G401 (cell line): ENCODE results near the gene TMCO6. TPM values are rescaled to one million over a fixed set of nuclear protein-coding genes. Genes with fewer than 3 reads are reported as not detected.
"Not testable (repeated sequence)": the region's sequence is repeated elsewhere in the genome, so short reads cannot be mapped to it uniquely, and the experiment has no call there.

Experiments
- DNase-seq: peaks from one replicate; pipeline ENCODE4 v3.0.0-alpha.2; 2015; ENCODE audit warnings: low spot score
- in situ Hi-C: cut with HindIII; loops from 2 replicates; pipeline ENCODE4 v1.10.0; 2016; ENCODE audit warnings: low sequenced_read_pairs, mixed read lengths
- total RNA-seq: library from RNA; depleted of rRNA; stranded (reverse); fragments of >200 nt; shearing (Covaris generic); gene quantifications from 2 replicates; pipeline ENCODE4 v1.2.3, GENCODE V29; 2014; rRNA removed

The TMCO6 gene
- total RNA-seq, result 11.0 and 35.3 TPM in 2 replicates

DNA sequence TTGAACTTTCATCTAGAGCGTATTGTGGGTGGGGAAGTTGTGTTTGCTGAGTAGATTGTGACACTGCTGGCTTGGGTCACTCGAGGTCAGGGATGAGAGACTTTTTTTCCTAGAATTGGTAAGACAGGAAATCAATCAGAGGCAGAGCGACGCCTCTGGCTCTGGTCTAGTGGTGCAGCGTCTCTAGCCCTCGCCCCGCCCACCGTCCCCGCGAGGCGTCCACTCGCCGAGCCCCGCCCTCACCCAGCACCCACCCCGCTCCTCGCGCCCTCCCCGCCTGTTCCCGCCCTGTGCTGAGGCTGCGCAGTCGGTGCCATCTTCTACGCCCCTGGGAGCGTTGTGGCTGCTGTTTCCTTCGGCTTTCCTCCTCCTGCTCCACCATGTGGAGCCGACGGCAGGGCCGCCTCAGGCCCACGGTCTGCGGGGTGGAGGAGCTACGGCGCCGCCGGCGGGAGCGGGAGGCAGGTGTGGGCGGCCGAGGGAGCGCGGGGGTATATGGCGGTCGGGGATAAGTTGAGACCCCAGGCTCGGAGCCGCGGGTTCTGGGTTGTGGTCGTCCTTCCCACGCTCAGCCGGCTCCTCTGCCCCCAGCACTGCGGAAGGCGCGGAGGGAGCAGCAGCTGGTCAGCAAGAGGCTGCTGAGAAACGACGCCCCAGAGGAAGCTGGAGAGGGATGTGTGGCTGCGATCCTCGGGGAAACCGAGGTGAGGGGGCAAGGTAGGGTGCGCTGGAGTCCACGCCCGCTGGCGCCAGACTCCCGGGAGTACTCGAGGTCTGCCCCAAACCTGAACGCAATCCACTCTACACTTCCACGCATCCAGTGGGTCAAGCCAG lies at the start of gene TMCO6:
Gene TMCO6, plus strand, starts transcription at position 304 of the 834 bp plus-strand sequence. Its CDS starts 77 bp downstream, at position 381.
- in situ Hi-C loops, result no loop called here

DNA sequence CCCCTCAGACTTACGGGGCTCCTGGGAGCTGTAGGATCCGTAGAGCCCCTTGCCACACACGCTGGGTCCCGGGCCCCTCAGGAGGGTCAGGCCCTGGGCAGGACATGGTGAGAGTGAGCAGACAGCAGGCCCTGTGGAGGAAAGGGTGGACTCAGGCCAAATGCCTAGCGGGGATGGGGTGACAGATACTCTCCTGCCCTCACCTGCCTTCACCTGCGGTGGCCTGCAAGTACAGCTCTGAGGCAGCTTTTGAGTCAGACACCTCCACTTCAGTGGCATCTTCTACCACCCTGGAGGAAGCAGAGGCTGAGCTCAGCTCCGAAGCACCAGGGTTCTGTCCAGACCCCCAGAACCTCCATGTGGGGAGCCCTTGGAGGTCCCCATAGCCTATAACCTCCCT lies 48.4 kb upstream of the TMCO6 start:
- DNase-seq, result no peak
- in situ Hi-C loops, result no loop called here

More for the DNA sequence above, at the start of gene TMCO6:
- peak; percentile 97 for DNase-seq

DNA sequence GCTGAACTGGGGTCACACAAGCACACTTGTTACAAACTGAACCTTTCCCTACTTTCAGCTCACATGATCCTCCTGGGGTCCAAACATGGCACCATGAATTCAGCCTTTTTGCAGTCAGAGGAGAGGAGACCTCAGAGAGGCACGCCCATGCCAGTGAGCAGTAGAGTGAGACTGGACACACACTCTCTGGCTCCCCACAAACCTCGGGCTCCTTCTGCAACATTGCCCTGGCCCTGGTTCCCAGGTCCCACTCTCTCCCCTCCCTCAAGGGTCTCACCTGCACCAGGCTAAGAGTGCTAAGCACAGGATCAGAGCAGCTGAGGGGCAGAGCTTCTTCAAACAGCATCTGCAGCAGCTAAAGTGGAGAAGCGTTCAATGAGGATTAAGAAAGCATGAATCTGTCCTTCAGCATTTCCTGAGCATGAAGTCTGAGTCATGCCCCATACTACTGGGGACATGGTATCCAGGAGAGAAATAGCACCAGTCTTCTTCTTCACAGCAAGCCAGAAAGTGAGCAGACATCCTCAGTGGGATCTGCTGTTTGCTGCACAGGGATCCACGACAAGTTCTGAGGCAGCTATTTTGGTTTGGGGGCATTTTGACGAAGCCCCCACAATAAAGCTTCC lies 47.4 kb upstream of the TMCO6 start:
- in situ Hi-C loops, result no loop called here
- no peak for DNase-seq

DNA sequence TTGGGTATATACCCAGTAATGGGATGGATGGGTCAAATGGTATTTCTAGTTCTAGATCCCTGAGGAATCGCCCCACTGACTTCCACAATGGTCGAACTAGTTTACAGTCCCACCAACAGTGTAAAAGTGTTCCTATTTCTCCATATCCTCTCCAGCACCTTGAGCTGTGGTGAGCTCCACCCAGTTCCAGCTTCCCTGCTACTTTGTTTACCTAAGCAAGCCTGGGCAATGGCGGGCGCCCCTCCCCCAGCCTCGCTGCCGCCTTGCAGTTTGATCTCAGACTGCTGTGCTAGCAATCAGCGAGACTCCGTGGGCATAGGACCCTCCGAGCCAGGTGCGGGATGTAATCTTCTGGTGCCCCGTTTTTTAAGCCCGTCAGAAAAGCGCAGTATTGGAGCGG lies 46.2 kb upstream of the TMCO6 start:
- in situ Hi-C loops, DNase-seq: not testable (repeated sequence)

DNA sequence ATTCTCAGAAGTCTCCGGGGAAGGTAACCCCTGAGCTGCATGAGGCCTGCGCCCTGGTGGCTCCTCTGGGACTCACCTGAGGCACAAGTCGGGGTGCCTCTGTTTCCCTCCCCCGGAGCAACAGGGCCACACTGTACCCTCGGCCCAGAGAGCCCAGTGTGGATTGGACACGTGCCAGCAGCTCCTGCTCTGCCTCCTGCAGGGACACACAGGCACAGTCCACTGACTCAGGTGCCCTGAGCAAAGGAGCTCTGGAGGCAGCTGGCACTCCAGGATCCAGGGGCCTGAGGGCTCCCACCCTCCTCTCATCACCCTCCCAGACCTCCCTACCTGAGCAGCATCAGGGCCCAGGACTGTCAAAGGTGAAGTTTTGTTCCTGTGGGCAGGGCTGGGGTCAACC lies 45.1 kb upstream of the TMCO6 start:
- DNase-seq, result no peak

DNA sequence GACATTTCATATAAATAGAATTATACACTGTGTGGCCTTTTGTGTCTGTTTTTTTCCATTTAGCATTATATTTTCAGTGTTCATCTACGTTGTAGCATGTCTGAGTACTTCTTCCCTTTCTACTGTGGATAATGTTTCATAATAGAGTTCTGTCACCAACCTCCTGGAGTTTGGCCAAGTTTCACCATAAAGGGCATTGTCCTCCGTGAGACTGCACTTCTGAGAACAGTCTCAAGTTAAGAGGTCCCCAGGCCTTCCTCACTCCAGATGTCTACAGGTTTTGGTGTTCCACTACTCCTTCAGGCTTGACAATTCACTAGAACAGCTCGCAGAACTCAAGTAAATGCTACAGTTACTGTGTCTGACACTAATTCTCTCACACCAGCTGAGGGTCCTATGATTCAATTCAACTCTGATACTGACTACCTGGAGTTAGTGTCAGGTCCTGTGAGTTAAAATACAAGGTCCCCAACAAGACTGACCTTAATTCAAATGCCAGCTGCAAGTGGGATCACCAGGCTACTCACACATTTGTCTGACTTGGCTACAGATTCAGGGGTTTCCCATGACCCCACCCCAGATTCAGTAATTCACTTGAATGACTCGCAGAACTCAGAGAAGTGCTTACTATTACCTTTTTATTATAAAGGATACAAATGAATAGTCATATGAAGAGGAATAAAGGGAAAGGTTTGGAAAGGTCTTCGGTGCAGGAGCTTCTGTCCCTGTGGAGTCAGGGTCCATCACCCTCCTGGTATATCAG lies 43.5 kb upstream of the TMCO6 start:
- in situ Hi-C loops, result no loop called here
- no peak for DNase-seq

More for the DNA sequence above, 45.1 kb upstream of the TMCO6 start:
- in situ Hi-C loops, result no loop called here

DNA sequence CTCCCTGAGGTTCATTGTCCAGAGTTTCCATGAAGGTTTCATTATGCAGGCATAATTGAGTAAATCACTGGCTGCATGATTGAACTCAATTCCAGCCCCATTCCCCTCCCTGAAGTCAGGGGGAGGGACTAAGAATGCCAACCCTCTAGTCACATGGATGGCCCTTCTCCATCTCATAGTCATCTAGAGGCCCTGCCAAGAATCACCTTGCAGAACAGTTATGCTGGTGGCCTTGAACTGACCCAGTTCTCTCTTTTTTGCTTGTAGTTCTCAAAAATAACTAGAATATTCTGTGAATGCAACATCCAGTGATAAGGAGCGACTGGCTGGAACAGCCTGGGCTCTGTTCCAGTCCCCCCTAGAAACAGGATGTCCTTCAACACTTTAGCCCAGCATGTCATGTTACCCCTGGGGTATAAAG lies 42.9 kb upstream of the TMCO6 start:
- peak; percentile 29 for DNase-seq
- in situ Hi-C loops, result no loop called here

DNA sequence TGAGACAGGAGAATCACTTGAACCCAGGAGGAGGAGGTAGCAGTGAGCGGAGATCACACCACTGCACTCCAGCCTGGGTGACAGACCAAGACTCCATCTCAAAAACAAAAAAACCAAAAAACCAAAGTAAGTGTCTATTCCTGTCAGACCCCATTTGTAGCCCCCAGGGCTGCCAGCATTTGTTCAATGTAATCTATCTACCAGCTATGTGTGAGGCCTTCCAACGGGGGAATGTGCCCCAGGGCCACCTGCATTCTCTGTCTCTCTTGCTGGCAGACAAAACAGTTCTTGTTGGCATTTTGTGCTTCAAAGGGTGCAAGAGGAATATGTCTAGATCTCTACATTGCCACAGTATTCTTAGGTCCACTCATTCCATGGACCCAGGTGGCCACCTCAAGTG lies 40.4 kb upstream of the TMCO6 start:
- in situ Hi-C loops, result no loop called here
- DNase-seq, result no peak

DNA sequence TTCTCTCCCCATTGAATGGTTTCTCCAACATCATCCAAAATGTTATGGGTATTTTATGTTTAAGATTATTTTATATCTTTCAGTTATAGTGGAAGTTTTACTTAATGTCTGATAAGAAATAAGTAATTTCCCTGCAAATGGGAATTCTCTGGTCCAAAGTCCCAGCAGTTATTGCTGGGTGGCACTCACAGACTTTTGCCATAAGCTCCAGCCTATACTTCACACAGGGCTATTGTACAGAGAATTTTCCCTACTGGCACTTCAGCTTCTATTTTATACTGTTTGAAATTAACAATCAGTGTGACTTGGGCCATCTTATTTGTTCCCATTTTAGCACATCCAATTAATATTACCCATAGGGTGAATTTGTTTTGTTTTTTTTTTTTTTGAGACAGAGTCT lies 39.2 kb upstream of the TMCO6 start:
- DNase-seq, result no peak
- in situ Hi-C loops, result no loop called here

DNA sequence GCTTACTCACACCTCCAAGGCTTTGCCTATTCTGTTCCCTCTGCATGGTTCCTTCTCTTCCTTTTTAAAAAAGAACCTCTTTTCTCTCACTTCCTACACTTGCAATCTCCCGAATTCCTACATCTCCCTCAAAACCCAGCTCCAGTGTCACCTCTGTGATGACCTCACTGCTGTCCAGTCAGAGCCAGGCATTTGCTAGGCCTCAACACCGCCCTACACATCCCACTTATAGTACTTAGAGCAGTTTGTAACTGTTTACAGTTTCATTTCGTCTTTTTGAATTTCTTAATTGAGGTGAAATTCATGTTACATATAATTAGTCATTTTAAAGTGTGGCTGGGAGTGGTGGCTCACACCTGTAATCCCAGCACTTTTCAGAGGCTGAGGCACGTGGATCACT lies 37.1 kb upstream of the TMCO6 start:
- in situ Hi-C loops, result no loop called here
- no peak for DNase-seq

DNA sequence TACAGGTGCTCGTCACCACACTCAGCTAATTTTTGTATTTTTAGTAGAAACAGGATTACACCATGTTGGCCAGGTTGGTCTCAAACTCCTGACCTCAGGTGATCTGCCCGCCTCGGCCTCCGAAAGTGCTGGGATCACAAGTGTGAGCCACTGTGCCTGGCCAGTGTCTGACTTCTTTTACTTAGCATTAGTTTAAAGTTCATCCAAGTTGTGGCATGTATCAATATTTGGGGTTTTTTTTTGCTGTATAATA lies 35.9 kb upstream of the TMCO6 start:
- in situ Hi-C loops, DNase-seq: not testable (repeated sequence)

DNA sequence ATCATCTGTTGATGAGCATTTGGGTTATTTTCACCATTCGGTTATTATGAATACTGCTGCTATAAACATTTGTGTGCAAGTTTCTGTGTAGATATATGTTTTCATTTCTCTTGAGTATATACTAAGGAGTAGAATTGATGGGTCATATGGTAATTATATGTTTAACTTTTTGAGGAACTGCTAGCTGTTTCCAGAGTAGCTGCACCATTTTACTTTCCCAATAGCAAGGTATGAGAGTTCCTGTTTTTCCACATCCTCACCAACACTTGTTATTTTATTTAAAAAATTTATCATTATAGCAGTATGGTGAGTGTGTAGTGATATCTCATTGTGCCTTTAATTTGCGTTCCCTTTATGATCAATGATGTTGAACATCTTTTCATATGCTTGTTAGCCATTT lies 35.5 kb upstream of the TMCO6 start:
- in situ Hi-C loops, result no loop called here

DNA sequence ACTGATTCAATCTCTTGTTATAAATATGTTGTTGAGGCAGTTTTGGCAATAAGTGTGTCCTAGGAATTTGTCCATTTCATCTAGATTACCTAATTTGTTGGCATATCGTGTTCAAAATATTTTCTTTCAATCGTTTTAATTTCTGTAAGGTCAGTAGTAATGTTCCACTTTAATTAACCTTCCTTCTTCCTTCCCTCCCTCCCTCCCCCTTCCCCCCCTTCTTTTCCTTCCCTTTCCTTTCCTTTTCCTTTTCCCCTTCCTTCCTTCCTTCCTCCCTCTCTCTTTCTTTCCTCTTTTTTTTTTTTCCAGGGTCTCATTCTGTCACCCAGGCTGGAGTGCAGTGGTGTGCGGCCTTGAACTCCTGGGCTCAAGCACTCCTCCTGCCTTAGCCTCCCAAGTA lies 33.4 kb upstream of the TMCO6 start:
- DNase-seq, result no peak
- in situ Hi-C loops, result no loop called here

More for the DNA sequence above, 35.5 kb upstream of the TMCO6 start:
- DNase-seq, result no peak

DNA sequence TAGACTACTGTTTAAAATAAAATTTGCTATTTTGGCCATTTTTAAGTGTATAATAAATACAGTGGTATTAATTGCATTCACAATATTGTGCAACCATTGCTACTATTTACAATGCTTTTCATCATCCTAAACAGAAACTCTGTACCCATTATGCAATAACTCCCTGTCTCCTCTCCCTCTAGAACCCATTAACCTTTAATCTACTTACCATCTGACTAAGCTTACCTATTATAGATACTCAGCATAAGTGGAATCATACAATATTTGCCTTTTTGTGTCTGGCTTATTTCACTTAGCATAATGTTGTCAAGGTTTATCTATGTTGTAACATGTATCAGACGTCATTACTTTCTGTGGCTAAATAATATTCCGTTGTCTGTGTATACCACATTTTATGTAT lies 32.2 kb upstream of the TMCO6 start:
- no peak for DNase-seq
- in situ Hi-C loops, result no loop called here

DNA sequence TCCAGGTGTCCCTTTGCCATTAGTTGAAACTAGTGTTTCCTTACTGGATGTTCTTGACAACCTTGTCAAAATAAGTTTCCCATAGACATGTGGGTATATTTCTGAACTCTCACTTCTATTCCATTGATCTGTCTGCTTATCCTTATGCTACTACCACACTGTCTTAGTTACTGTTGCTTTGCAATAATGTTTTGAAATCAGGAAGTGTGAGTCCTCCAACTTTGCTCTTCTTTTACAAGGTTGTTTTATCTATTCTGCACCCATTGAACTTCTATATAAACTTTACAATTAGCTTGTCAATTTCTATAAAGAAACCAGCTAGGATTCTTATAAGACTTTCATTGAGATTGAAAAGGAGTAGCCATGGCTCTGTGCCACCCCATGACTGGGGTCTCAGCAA lies 30.5 kb upstream of the TMCO6 start:
- DNase-seq, result no peak
- in situ Hi-C loops, result no loop called here

DNA sequence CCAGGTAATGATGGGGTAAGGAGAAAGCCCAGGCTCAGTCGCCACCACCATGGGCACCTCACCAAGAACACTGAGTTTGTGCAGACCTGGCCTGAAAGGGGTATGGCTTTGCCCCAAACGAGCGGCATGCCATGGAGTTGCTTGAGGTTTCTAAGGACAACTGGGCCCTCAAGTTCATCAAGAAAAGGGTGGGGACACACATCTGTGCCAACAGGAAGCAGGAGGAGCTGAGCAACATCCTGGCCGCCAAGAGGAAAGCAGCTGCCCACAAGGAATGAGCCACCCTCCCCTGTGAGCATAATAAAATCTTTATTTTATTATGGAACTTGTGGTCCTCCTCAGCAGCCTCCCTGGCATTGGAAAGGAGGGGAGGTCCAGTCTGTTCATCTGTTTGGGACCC lies 30.1 kb upstream of the TMCO6 start:
- DNase-seq, result no peak
- in situ Hi-C loops, result no loop called here

DNA sequence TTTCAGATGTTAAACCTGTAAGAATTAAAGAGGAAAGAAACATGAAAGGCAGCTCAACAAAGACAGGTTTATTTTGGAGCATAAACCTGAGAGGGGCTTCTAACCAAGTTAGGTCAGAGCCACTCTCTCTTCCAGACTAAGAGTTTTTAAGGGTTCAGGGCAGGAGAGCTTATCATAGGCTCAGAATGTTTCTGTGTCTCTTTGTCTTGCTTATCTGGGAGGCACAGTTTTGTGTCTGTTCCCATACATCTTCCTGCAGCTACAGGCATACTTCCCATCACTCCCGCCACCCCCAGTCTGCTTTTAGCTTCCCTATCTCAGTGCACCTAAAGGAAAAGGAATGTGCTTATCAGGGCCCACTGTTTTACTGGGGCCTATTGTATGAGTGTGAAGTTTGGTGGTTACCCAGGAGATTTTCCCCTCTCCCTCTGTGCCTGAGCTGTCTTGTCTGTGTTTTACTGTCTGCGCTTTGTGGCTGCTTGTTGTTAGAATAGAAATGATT lies 28.2 kb upstream of the TMCO6 start:
- in situ Hi-C loops, result no loop called here
- no peak for DNase-seq

DNA sequence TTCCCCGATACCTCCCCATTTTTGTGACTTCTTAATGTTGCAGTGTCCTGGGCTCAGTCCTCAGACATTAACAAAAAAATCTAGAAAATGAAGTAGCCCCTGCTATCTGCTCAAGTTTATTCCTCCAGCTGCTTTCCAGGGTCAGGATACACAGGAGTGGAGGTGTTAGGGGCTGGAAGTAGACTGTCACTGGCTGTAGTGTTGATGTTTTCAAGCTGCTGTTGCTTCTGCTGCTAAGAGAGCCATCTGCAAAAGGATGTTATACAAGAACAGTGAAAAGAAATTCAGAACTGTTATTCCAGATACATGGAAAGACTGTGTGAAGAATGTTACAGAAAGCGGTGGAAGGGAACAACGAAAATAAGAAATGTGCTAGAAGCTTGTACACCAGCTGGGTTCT lies 16.9 kb upstream of the TMCO6 start:
- no peak for DNase-seq
- in situ Hi-C loops, result no loop called here

DNA sequence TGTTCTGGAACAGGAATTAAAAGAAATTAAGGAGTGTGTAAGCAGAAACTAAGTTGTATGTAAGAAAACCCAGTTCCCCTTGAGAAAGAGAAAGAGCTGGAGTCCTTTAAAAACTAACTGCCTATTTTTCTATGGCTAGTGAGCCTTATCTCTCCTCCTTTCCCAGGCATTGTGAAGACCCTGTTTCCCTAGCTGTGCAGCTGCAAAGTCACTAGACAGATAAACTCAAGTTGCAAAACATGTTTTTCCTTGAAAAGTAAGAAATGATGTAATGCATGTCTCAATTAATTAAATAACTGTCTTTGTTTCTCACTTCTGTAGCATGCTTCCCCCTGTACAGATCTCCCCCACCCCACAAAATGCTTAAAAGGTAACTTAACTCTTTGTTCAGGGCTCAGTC lies 16.2 kb upstream of the TMCO6 start:
- in situ Hi-C loops, result not testable (repeated sequence)

DNA sequence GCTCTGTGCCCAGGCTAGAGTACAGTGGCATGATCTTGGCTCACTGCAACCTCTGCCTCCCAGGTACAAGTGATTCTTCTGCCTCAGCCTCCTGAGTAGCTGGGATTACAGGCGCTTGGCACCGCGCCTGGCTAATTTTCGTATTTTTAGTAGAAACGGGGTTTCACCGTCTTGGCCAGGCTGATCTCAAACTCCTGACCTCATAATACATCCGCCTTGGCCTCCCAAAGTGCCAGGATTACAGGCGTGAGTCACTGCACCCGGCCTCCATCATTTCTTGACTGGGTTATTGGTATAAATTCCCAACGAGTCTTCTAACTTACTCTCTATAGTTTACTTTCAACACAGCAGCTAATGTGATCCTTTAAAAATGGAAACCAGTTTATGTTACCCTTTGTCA lies 14.4 kb upstream of the TMCO6 start:
- DNase-seq, in situ Hi-C loops: not testable (repeated sequence)

More for the DNA sequence above, 16.2 kb upstream of the TMCO6 start:
- not testable (repeated sequence) for DNase-seq
